PFSK-1 (cell line): Measurements from ENCODE around the gene PTER.

Experiments used
- FOXP2 ChIP-seq: optimal IDR thresholded peaks from 2 replicates; pipeline ENCODE3; 2011; ENCODE audit warnings: borderline replicate concordance, control low read depth, inconsistent platforms; ENCODE audit not compliant: insufficient read depth; ENCODE audit errors: extremely low read length, extremely low read depth
- POLR2AphosphoS5 ChIP-seq: IDR thresholded peaks from 2 replicates; pipeline ENCODE4 v1.6.1; 2012; ENCODE audit warnings: low read depth, mild to moderate bottlenecking, control low read depth, low read length, moderate library complexity
- SIN3A ChIP-seq: IDR thresholded peaks from 2 replicates; pipeline ENCODE4 v1.6.1; 2012; ENCODE audit warnings: mild to moderate bottlenecking, low read length, moderate library complexity, borderline replicate concordance; ENCODE audit not compliant: insufficient read depth
- TAF1 ChIP-seq: IDR thresholded peaks from 2 replicates; pipeline ENCODE4 v1.6.1; 2012; ENCODE audit warnings: low read length, control low read depth, borderline replicate concordance; ENCODE audit not compliant: insufficient read depth
- TF ChIP-seq, protein P1 (sequence below), 2 experiments: IDR thresholded peaks; 2 replicates each; pipeline versions ENCODE4 v1.6.1 to v1.8.0; 2011 to 2012; ENCODE audit warnings: low read depth in 2 of 2, low read length in 2 of 2, control low read depth in 1 of 2, inconsistent platforms in 1 of 2, mild to moderate bottlenecking in 1 of 2, moderate library complexity in 1 of 2; ENCODE audit not compliant: insufficient read depth in 1 of 2

DNA sequence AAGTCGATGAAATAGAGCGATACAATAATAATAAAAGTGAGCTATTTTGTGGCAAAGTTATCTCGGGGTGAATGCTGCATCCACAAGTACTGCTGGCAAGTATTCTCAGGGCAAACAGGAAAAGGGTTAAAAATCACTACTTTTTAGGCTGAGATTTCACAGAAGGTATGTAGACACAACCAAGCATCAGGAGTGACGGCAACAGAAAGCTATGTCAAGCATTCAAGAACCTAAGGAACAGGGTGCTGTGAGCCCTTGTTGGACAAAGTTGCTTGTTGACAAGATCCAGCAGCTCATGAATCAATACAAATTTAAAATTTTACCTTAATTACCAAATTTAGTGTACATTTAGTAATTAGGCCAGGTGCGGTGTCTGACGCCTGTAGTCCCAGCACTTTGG, 126.1 kb downstream of the PTER start:
- TF ChIP-seq POLR2AphosphoS5 (no peak), FOXP2 (no peak), SIN3A (no peak), TAF1 (no peak)
- TF ChIP-seq, protein P1, sequence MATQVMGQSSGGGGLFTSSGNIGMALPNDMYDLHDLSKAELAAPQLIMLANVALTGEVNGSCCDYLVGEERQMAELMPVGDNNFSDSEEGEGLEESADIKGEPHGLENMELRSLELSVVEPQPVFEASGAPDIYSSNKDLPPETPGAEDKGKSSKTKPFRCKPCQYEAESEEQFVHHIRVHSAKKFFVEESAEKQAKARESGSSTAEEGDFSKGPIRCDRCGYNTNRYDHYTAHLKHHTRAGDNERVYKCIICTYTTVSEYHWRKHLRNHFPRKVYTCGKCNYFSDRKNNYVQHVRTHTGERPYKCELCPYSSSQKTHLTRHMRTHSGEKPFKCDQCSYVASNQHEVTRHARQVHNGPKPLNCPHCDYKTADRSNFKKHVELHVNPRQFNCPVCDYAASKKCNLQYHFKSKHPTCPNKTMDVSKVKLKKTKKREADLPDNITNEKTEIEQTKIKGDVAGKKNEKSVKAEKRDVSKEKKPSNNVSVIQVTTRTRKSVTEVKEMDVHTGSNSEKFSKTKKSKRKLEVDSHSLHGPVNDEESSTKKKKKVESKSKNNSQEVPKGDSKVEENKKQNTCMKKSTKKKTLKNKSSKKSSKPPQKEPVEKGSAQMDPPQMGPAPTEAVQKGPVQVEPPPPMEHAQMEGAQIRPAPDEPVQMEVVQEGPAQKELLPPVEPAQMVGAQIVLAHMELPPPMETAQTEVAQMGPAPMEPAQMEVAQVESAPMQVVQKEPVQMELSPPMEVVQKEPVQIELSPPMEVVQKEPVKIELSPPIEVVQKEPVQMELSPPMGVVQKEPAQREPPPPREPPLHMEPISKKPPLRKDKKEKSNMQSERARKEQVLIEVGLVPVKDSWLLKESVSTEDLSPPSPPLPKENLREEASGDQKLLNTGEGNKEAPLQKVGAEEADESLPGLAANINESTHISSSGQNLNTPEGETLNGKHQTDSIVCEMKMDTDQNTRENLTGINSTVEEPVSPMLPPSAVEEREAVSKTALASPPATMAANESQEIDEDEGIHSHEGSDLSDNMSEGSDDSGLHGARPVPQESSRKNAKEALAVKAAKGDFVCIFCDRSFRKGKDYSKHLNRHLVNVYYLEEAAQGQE (IDR thresholded peaks at IDR 0.05; ENCODE audit: insufficient read depth in 1 of 2, low read depth in 2 of 2, low read length in 2 of 2) = no peak
